Psoas muscle (tissue), 8 donors: ENCODE results near the gene DENND1B. TPM values are rescaled to one million over a fixed set of nuclear protein-coding genes. Genes with fewer than 3 reads are reported as not detected.

Experiments used
- ATAC-seq, 4 donors: fragments of 200-7000 bp; cut with Tn5 transposase; one replicate each; pipeline ENCODE4 v1.9.1; 2020; ENCODE audit warnings: moderate library complexity in 3 of 4, mild to moderate bottlenecking in 2 of 4
- DNase-seq, 2 donors: peaks; one replicate each; pipeline ENCODE4 v3.0.0-alpha.2; 2020
- H3K27ac ChIP-seq: fragments of 200-600 bp; one replicate; pipeline ENCODE4 v1.8.0; 2022
- H3K27me3 ChIP-seq, 3 donors: fragments of 200-600 bp in 1 of 3; one replicate each; pipeline versions ENCODE4 v1.6.1 to v1.8.0; 2013 to 2022; ENCODE audit warnings: low read length in 2 of 3, mild to moderate bottlenecking in 2 of 3, moderate library complexity in 1 of 3; ENCODE audit not compliant: insufficient read depth in 3 of 3
- H3K36me3 ChIP-seq, 2 donors: fragments of 200-600 bp in 1 of 2; one replicate each; pipeline versions ENCODE4 v1.6.1 to v1.8.0; 2013 to 2022; ENCODE audit warnings: low read depth in 1 of 2, mild to moderate bottlenecking in 1 of 2, moderate library complexity in 1 of 2; ENCODE audit not compliant: insufficient read depth in 1 of 2
- H3K4me1 ChIP-seq: fragments of 200-600 bp; one replicate; pipeline ENCODE4 v1.8.0; 2022
- H3K4me3 ChIP-seq: fragments of 200-600 bp; one replicate; pipeline ENCODE4 v1.8.0; 2022; ENCODE audit warnings: mild to moderate bottlenecking
- H3K9me3 ChIP-seq: fragments of 200-600 bp; one replicate; pipeline ENCODE4 v1.8.0; 2022
- WGBS, 3 donors: extraction: QIAGEN DNeasy Blood & Tissue Kit; methylation state at CpG; one replicate each; pipeline versions ENCODE4 v1.1.6 to v1.1.7; 2013; 5-methylcytosine and 5-hydroxymethylcytosine counted together
- intact Hi-C, 2 donors: fragments of 100-400 bp; cut with DNase I; formaldehyde crosslinking; loops; one replicate each; pipeline versions ENCODE4 v1.11.0 to v1.14.2; 2022
- polyA plus RNA-seq, 3 donors: library from polyadenylated mRNA; stranded (reverse); fragments of 200-250 nt; gene quantifications; one replicate each; pipeline ENCODE4 v1.2.3, GENCODE V29; 2013
- total RNA-seq, 4 donors: library from RNA; stranded (reverse); fragmentation: NEBNext Ultra II Directional in 2 of 4; extraction: Animal tissue kit (Norgen Biotek cat#: 25700) in 2 of 4; gene quantifications; one replicate each; pipeline versions ENCODE4 v1.2.1 to v1.2.4, GENCODE V29; 2021 to 2023
- TF ChIP-seq, protein P1 (sequence below): fragments of 200-600 bp; IDR thresholded peaks from one replicate; pipeline ENCODE4 v1.8.0; 2022; ENCODE audit warnings: antibody characterized with exemption
- donor health status: healthy with polysubstance abuse.
- donor health status: DM: no; HTN: no; CAD: no; lungs with moderate emphysema.
- donor health status: Bipolar disorder and iron deficiency.
- donor health status: healthy.
- donor health status: DM: yes; HTN: yes; CAD: no.
- donor health status: DM: no; HTN: no; CAD: no.
- donor health status: DM: no; HTN: no; CAD: no.
- donor health status: DM: yes; HTN: yes; CAD: no.

Gene DENND1B
- total and polyA plus RNA-seq, 7 donors: 1.4 to 11.5 (median 6.2) TPM

DNA sequence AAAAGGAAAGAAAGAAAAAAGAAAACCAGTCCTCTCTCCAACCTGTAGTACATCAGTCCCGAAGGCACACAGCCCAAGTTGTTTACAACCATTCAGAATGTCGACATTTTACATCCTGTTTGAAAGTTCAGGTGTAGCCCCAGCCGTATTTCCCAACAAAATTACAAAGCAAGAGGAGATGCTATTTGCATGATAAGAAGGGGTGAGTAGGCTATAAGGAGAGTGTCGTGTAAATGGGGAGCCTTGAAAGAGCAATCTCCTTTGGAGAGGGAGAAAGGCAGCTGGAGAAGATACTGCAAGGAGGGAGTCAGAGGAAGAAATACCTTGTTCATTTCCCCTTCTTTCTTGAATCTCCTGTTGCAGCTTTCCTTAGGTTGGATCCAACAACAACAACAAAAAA, 35.5 kb upstream of the DENND1B start:
- no peak for ATAC-seq
- Histone ChIP-seq H3K4me1 (no peaks in the 10 kb centered on the region), H3K9me3 (no peaks in the 10 kb centered on the region), H3K27ac (no peak overlapping the region), H3K27me3 (peaks cover 0 to 4% (median 0%) of the 10 kb centered on the region in 3 donors), H3K36me3 (no peaks in the 10 kb centered on the region), H3K4me3 (no peak overlapping the region)
- TF ChIP-seq, protein P1, sequence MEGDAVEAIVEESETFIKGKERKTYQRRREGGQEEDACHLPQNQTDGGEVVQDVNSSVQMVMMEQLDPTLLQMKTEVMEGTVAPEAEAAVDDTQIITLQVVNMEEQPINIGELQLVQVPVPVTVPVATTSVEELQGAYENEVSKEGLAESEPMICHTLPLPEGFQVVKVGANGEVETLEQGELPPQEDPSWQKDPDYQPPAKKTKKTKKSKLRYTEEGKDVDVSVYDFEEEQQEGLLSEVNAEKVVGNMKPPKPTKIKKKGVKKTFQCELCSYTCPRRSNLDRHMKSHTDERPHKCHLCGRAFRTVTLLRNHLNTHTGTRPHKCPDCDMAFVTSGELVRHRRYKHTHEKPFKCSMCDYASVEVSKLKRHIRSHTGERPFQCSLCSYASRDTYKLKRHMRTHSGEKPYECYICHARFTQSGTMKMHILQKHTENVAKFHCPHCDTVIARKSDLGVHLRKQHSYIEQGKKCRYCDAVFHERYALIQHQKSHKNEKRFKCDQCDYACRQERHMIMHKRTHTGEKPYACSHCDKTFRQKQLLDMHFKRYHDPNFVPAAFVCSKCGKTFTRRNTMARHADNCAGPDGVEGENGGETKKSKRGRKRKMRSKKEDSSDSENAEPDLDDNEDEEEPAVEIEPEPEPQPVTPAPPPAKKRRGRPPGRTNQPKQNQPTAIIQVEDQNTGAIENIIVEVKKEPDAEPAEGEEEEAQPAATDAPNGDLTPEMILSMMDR: no peak
- DNase-seq: no peak
- intact Hi-C loops: loop anchor here in 1 of 2 donors (2.0 kb wide), 1 partner anchor 48 kb away; no protein-coding TSS in a partner anchor
- 41 to 52% (median 49%) methylated on average over 4 of the region's 4 CpGs for WGBS, 3 donors

DNA sequence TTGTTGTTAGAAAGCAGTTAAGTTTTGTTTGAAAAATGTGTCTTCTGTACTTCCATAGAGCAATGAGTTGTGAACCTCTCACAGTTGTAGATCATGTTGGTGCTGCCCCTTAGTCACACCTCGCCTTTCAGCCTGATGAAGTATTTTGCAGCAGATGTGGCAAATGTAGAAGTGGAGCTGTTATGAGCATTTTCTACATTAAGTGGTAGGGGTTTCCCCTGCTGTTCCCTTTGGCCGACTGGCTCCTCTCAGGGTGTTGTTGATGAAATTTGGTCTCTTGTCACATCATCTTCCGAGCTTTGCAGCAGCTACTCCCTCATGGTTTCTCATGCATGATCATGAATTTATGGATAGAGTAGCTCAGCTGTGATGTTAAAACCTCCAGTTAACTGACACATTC, 33.6 kb upstream of the DENND1B start:
- ATAC-seq (no peak), DNase-seq (no peak)
- Histone ChIP-seq H3K4me3 (no peak overlapping the region), H3K27me3 (peaks cover 0 to 4% (median 0%) of the 10 kb centered on the region in 3 donors), H3K27ac (no peak overlapping the region), H3K36me3 (no peaks in the 10 kb centered on the region), H3K9me3 (no peaks in the 10 kb centered on the region), H3K4me1 (no peaks in the 10 kb centered on the region)
- TF ChIP-seq, protein P1: no peak
- intact Hi-C loops: no loop called here
- 34 to 48% (median 41%) methylated on average over 3 of the region's 3 CpGs for WGBS, 3 donors

DNA sequence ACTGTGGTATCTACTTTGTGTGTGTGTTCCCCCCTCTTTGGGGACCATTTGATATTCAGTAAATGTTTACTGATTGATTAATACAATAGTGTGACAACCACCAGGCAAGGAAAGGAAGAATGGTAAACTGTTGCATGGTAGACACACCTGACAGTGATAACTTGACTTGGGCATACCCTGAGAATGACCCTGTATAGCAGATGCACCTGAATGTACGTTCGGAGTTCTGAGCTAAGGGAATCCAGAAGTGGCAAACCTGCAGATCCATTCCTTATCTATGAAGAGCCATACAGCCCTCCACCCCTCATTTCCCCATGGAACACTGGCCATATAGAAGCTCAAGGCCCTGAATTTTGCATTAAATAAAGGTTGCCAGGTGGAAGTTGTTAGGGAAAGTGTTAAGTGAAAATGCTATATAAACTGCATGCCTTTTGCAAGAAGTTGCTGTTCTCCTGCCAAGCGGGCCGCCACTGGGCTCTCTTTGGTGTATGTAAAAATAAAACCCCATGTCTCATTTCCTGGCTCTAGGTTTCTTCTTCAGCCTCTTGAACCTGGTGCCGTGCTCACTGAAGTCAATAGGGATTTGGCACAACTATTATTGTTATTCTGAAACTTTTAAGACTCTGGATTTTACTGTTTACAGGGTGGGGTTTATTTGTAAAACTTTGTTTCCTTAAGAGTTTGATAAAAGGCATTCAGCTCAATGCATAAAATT, 32.6 kb upstream of the DENND1B start:
- no peaks in the 10 kb centered on the region for H3K4me1 ChIP-seq
- intact Hi-C loops: no loop called here
- 52 to 55% (median 55%) methylated on average over 5 of the region's 5 CpGs for WGBS, 3 donors
- H3K27ac ChIP-seq: no peak overlapping the region
- H3K27me3 ChIP-seq: peaks cover 0 to 4% (median 0%) of the 10 kb centered on the region in 3 donors
- TF ChIP-seq, protein P1: no peak
- H3K4me3 ChIP-seq: no peak overlapping the region
- DNase-seq: no peak
- no peaks in the 10 kb centered on the region for H3K36me3 ChIP-seq
- ATAC-seq: no peak
- no peaks in the 10 kb centered on the region for H3K9me3 ChIP-seq

DNA sequence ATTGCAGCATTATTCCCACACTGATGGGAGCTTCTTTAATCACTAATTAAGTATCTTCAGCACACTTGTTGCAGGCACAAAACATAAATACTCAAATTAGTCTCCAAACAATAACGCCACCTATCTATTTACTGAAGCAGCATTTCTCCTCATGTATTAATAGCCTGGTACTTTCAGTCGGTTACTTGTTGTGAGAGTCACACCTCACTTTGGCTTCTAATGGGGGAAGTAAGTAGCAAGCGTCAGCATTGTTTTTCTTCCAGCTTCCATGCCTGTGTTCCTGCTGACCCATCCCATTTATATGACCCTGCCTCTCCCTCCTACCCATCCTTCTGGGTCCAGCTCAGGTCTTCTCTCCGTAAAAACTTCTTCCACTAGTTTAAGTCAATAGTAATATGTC, 31.9 kb upstream of the DENND1B start:
- no peak for DNase-seq
- no peak overlapping the region for H3K4me3 ChIP-seq
- intact Hi-C loops: no loop called here
- TF ChIP-seq, protein P1: no peak
- no peaks in the 10 kb centered on the region for H3K4me1 ChIP-seq
- ATAC-seq: no peak
- H3K27ac ChIP-seq: no peak overlapping the region
- H3K9me3 ChIP-seq: no peaks in the 10 kb centered on the region
- peaks cover 0 to 4% (median 0%) of the 10 kb centered on the region in 3 donors for H3K27me3 ChIP-seq
- no peaks in the 10 kb centered on the region for H3K36me3 ChIP-seq
- WGBS, 3 donors: 49 to 66% (median 52%) methylated on average over 4 of the region's 4 CpGs

DNA sequence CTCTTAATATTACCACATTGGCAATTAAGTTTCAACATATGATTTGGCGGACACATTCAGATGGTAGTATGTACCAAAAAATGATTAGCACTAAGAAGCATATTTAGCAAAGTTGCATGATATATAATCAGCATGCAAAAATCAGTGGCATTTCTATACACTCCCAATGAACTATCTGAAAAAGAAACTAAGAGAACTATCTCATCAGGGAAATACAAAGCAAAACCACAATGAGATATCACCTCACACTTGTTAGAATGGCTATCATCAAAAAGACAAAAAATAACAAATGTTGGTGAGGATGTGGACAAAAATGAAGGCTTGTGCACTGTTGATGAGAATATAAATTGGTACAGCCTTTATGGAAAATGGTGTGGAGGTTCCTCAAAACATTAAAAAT, 31.4 kb upstream of the DENND1B start:
- TF ChIP-seq, protein P1: no peak
- intact Hi-C loops: no loop called here
- Histone ChIP-seq H3K27ac (no peak overlapping the region), H3K36me3 (no peaks in the 10 kb centered on the region), H3K27me3 (peaks cover 0 to 4% (median 0%) of the 10 kb centered on the region in 3 donors), H3K4me1 (no peaks in the 10 kb centered on the region), H3K9me3 (no peaks in the 10 kb centered on the region), H3K4me3 (no peak overlapping the region)
- DNase-seq (no peak), ATAC-seq (no peak)
- WGBS, 3 donors: 96 to 99% (median 97%) methylated on average over 1 of the region's 1 CpG
